Measurements from ENCODE around the gene ARMCX4.

GRCh38 chrX:101450961-101451360, 34.3 kb upstream of the ARMCX4 start:
- TF ChIP-seq CTCF (IDR thresholded peaks at IDR 0.05; ENCODE audit: insufficient read depth, low read length) (no peak), POLR2AphosphoS5 (IDR thresholded peaks at IDR 0.05; ENCODE audit: low read depth) (no peak), REST (IDR thresholded peaks at IDR 0.05; ENCODE audit: insufficient replicate concordance, low read depth) (no peak)
